Psoas muscle (tissue), 8 donors: Measurements from ENCODE around the gene NDUFB3. TPM values are rescaled to one million over a fixed set of nuclear protein-coding genes. Genes with fewer than 3 reads are reported as not detected.
A peak's percentile ranks its signal among the peaks of the same experiment; 100 is the strongest.

Experiments
- ATAC-seq, 4 donors: fragments of 200-7000 bp; cut with Tn5 transposase; one replicate each; pipeline ENCODE4 v1.9.1; 2020; ENCODE audit warnings: moderate library complexity in 3 of 4, mild to moderate bottlenecking in 2 of 4
- DNase-seq, 2 donors: peaks; one replicate each; pipeline ENCODE4 v3.0.0-alpha.2; 2020
- H3K27ac ChIP-seq: fragments of 200-600 bp; one replicate; pipeline ENCODE4 v1.8.0; 2022
- H3K27me3 ChIP-seq, 3 donors: fragments of 200-600 bp in 1 of 3; one replicate each; pipeline versions ENCODE4 v1.6.1 to v1.8.0; 2013 to 2022; ENCODE audit warnings: low read length in 2 of 3, mild to moderate bottlenecking in 2 of 3, moderate library complexity in 1 of 3; ENCODE audit not compliant: insufficient read depth in 3 of 3
- H3K36me3 ChIP-seq, 2 donors: fragments of 200-600 bp in 1 of 2; one replicate each; pipeline versions ENCODE4 v1.6.1 to v1.8.0; 2013 to 2022; ENCODE audit warnings: low read depth in 1 of 2, mild to moderate bottlenecking in 1 of 2, moderate library complexity in 1 of 2; ENCODE audit not compliant: insufficient read depth in 1 of 2
- H3K4me1 ChIP-seq: fragments of 200-600 bp; one replicate; pipeline ENCODE4 v1.8.0; 2022
- H3K4me3 ChIP-seq: fragments of 200-600 bp; one replicate; pipeline ENCODE4 v1.8.0; 2022; ENCODE audit warnings: mild to moderate bottlenecking
- H3K9me3 ChIP-seq: fragments of 200-600 bp; one replicate; pipeline ENCODE4 v1.8.0; 2022
- WGBS, 3 donors: extraction: QIAGEN DNeasy Blood & Tissue Kit; methylation state at CpG; one replicate each; pipeline versions ENCODE4 v1.1.6 to v1.1.7; 2013; 5-methylcytosine and 5-hydroxymethylcytosine counted together
- intact Hi-C, 2 donors: fragments of 100-400 bp; cut with DNase I; formaldehyde crosslinking; loops; one replicate each; pipeline versions ENCODE4 v1.11.0 to v1.14.2; 2022
- polyA plus RNA-seq, 3 donors: library from polyadenylated mRNA; stranded (reverse); fragments of 200-250 nt; gene quantifications; one replicate each; pipeline ENCODE4 v1.2.3, GENCODE V29; 2013
- total RNA-seq, 4 donors: library from RNA; stranded (reverse); fragmentation: NEBNext Ultra II Directional in 2 of 4; extraction: Animal tissue kit (Norgen Biotek cat#: 25700) in 2 of 4; gene quantifications; one replicate each; pipeline versions ENCODE4 v1.2.1 to v1.2.4, GENCODE V29; 2021 to 2023
- TF ChIP-seq, protein P1 (sequence below): fragments of 200-600 bp; IDR thresholded peaks from one replicate; pipeline ENCODE4 v1.8.0; 2022; ENCODE audit warnings: antibody characterized with exemption
- donor health status: healthy with polysubstance abuse.
- donor health status: DM: no; HTN: no; CAD: no; lungs with moderate emphysema.
- donor health status: Bipolar disorder and iron deficiency.
- donor health status: healthy.
- donor health status: DM: yes; HTN: yes; CAD: no.
- donor health status: DM: no; HTN: no; CAD: no.
- donor health status: DM: no; HTN: no; CAD: no.
- donor health status: DM: yes; HTN: yes; CAD: no.

Gene NDUFB3
- total and polyA plus RNA-seq, 7 donors, result 188 to 271 (median 255) TPM

DNA sequence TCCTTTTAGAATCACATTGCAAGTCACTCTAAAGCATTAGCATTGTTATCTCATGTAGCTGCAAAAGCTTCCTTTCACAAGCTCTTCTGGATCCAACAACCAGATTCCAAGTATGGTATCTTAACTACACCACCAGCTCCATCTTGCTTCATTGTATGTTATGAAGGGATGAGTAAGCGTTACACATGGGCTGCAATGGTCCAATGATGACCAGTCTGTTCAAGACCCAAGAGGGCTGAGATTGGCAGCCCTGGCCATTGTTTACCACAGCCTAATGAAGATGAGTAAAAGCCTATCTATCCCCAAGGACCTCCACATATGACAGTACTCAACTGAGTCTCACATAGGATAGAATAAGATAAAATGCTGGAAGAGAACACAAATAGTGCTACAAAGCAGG is 50.5 kb downstream of the NDUFB3 start:
- Histone ChIP-seq H3K9me3 (no peaks in the 10 kb centered on the region), H3K4me3 (peak overlapping the region; percentile 100), H3K27me3 (no peaks in the 10 kb centered on the region), H3K27ac (peak overlapping the region; percentile 100), H3K36me3 (peaks cover 2 to 17% of the 10 kb centered on the region in 2 donors), H3K4me1 (peaks cover 73% of the 10 kb centered on the region)
- WGBS, 3 donors, result 81 to 84% (median 82%) methylated on average over 1 of the region's 1 CpG
- TF ChIP-seq, protein P1, sequence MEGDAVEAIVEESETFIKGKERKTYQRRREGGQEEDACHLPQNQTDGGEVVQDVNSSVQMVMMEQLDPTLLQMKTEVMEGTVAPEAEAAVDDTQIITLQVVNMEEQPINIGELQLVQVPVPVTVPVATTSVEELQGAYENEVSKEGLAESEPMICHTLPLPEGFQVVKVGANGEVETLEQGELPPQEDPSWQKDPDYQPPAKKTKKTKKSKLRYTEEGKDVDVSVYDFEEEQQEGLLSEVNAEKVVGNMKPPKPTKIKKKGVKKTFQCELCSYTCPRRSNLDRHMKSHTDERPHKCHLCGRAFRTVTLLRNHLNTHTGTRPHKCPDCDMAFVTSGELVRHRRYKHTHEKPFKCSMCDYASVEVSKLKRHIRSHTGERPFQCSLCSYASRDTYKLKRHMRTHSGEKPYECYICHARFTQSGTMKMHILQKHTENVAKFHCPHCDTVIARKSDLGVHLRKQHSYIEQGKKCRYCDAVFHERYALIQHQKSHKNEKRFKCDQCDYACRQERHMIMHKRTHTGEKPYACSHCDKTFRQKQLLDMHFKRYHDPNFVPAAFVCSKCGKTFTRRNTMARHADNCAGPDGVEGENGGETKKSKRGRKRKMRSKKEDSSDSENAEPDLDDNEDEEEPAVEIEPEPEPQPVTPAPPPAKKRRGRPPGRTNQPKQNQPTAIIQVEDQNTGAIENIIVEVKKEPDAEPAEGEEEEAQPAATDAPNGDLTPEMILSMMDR, result no peak
- peak in 1 of 2 donors; percentile 71 for DNase-seq
- peak; percentile 10 to 44 (median 29) for ATAC-seq
- intact Hi-C loops, result no loop called here

DNA sequence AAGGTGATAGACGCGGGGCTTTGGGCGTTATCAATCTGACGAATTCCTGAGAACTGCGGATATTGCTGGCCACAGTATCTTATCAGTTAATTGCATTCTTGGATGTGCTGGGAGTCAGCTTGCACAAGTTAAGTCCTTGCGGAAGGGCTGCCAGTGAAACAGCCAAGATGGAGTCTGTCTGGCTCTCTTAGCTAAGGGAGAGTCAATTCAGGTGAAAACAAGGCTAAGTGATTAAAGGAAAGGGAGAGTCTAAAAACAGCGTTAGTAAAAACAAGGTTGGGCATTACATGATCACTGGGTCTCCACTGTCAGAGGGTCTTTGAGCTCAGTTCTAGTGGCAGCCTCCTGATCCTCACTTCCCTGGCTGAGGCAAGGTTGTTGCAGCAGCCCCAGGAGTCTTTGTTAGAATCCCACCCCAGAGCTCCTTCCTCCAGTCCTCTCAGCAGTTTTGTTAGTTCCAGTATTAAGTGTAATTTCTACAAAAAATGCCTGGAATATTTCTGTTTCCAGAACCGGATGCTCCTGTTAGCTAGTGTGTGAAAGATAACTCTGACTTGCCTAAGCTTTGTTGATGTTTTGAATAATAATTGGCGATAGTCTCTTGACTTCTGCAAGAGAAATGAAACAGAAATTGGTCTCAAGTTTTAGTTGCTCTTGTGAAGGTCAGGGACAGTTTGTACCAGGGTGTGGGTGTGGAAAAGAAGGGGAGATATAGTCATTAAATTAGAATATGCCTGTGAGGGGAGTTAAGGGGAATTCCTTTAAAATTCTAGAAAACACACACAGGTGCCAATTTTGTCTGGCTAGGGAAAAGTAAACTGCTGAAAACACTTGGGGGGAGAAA is 54.7 kb downstream of the NDUFB3 start:
- H3K4me1 ChIP-seq, result peaks cover 93% of the 10 kb centered on the region
- no peaks in the 10 kb centered on the region for H3K9me3 ChIP-seq
- peak overlapping the region; percentile 100 for H3K4me3 ChIP-seq
- H3K36me3 ChIP-seq, result peaks cover 2 to 18% of the 10 kb centered on the region in 2 donors
- DNase-seq (no peak), ATAC-seq (no peak)
- 11 to 13% (median 11%) methylated on average over 9 of the region's 9 CpGs for WGBS, 3 donors
- TF ChIP-seq, protein P1, result no peak
- intact Hi-C loops, result no loop called here
- no peaks in the 10 kb centered on the region for H3K27me3 ChIP-seq
- peak overlapping the region; percentile 100 for H3K27ac ChIP-seq

GRCh38 chr2:201127152-201127511 is 55.3 kb downstream of the NDUFB3 start:
- H3K36me3 ChIP-seq, result peaks cover 2 to 18% of the 10 kb centered on the region in 2 donors
- H3K4me3 ChIP-seq, result peak overlapping the region; percentile 100
- intact Hi-C loops, result no loop called here
- TF ChIP-seq, protein P1, result no peak
- H3K9me3 ChIP-seq, result no peaks in the 10 kb centered on the region
- peak overlapping the region; percentile 100 for H3K27ac ChIP-seq
- no peak for DNase-seq
- ATAC-seq, result no peak
- no peaks in the 10 kb centered on the region for H3K27me3 ChIP-seq
- 39 to 55% (median 40%) methylated on average over 2 of the region's 2 CpGs for WGBS, 3 donors
- H3K4me1 ChIP-seq, result peaks cover 93% of the 10 kb centered on the region

DNA sequence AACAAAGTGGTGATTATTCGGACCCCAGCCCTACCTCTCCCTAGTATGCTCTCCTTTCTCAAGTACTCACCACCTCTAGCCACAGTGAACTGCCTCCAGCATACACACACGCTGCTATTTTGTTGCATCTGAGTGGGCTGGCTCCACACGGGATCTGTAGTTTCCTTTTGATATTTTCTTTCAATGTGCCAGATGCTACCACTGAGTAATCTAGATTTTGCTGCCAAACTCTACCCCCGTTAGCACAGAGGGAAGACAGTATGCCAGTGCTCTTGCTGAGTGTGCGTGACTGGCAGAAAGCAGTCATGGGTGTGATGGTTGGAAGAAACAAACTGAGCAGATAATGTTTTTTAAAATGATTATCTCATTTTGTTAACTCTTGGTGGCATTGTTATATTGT is 55.8 kb downstream of the NDUFB3 start:
- 4 to 10% (median 10%) methylated on average over 5 of the region's 5 CpGs for WGBS, 3 donors
- no peaks in the 10 kb centered on the region for H3K9me3 ChIP-seq
- peak overlapping the region; percentile 100 for H3K27ac ChIP-seq
- H3K4me1 ChIP-seq, result peaks cover 93% of the 10 kb centered on the region
- peak; percentile 49 to 72 for DNase-seq
- H3K4me3 ChIP-seq, result peak overlapping the region; percentile 100
- peaks cover 2 to 18% of the 10 kb centered on the region in 2 donors for H3K36me3 ChIP-seq
- intact Hi-C loops, result no loop called here
- ATAC-seq, result peak; percentile 63 to 71 (median 64)
- TF ChIP-seq, protein P1, result no peak
- no peaks in the 10 kb centered on the region for H3K27me3 ChIP-seq
